ENCODE data around the gene RCC2.

Gene RCC2

DNA sequence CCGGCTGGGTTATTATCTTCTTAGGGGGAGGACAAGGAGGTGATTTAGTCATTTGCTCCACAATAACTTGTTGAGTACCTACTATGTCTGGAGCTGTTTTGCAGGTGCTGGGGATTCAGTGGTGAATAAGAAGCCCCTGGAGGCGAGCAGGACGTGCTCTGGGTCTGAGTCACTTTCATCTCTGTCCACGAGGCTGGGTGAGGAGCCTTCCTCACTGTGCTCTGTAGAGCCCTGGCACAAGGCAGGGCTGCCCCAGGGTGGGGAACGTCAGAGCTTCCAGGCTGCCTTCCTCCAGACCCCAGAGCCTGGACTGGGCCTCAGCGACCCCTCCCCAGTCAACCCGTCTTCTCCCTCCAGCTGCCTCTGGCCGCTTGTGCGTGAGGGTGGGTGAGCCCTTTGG is 70.0 kb downstream of the RCC2 start:
- DNase-seq = no peak

DNA sequence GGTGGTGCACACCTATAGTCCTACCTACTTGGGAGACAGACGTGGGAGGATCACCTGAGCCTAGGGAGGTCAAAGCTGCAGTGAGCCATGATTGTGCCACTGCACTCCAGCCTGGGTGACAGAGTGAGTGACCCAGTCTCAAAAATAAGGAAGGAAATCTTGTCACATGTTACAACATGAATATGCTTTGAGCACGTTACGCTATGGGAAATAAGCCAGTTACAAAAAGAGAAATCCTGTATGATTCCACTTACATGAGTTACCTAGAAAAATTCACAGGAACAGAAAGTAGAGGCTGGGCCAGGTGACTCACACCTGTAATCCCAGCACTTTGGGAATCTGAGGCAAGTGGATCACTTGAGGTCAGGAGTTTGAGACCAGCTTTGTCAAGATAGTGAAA is 74.2 kb downstream of the RCC2 start:
- peak; percentile 78 for DNase-seq

DNA sequence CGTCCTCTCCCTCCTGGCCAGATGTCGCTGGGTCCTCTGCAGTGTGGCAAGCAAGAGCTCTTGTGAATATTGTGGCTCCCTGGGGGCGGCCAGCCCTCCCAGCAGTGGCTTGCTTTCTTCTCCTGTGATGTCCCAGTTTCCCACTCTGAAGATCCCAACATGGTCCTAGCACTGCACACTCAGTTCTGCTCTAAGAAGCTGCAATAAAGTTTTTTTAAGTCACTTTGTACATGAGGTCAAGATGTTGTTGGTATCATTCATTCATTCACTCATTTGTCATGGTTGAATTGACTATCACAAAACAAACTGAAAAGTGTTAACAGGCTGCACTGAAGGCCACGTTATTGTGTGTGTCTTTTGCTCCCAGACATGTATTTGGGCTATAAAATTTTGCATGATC is 75.7 kb downstream of the RCC2 start:
- no peak for DNase-seq

DNA sequence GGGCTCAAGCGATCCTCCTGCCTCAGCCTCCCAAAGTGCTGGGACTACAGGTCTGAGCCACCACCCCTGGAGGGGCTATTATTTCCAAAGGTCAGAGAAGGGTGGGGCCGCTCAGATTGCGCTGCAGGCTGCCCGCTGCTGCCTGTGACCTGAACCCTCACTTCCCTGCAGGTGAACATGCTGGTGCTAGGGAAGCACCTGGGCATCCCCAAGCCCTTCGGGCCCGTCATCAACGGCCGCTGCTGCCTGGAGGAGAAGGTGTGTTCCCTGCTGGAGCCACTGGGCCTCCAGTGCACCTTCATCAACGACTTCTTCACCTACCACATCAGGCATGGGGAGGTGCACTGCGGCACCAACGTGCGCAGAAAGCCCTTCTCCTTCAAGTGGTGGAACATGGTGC is 76.1 kb downstream of the RCC2 start:
- no peak for DNase-seq

DNA sequence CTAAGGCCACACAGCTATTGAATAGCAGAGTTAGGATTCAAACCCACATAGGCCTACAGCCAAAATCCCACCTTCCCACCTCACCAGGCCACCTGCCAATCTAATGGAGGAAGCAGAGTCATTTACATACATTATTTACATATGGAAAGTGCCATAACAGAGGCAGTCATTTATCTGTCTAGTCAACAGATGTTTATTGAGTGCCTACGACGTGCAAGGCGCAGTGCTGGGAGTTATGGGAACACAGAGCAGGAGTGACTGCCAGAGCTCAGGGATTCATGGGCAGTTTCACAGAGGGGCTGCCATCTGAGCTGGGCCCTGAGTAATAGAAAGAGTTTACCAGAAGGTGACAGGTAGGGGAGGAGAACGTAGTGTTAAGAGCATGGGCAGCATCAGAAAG is 77.8 kb downstream of the RCC2 start:
- no peak for DNase-seq

DNA sequence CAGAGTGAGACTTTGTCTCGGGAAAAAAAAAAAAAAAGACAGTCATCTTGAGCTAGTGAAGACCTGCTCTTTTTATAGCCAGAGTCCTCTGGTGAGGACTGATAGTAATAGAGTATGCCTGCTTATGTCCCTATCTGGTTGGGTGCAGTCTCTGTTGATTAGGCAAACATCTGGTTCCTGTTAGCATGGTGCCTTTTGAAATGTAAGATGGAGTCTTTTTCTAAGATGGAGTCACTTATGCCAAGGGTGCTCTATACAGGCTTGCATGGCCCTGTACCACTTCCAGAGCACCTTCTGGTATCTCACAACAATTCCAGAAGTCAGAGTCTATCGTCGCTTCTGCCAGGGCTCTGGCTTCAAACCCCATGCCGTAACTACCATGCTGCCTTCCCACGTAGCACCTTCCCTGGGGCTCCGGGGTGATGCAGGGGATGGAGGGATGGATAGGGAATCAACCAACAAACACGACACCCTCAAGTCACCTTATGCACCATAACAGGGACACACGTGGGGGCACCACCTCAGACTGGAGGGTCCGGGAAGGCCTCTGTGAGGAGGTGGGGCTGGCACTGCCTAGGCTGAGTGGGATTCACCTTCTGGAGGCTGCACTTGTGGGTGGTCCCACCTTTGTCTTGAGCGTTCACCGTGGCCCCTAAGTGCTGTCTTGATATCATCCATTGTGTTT is 79.1 kb downstream of the RCC2 start:
- no peak for DNase-seq

DNA sequence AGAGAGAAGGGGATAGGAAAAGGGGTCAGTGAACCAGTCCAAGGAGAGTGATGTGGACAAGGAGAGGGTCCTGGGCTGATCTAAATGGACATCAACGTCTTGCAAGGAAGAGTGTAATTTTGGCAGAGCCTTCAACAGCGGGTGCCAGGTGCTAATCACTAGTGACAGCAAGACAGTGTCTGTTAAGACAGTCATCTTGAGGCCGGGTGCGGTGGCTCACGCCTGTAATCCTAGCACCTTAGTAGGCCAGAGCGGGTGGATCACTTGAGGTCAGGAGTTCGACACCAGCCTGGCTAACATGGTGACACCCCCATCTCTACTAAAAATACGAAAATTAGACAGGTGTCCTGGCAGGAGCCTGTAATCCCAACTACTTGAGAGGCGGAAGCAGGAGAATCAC is 79.7 kb downstream of the RCC2 start:
- DNase-seq = no peak

DNA sequence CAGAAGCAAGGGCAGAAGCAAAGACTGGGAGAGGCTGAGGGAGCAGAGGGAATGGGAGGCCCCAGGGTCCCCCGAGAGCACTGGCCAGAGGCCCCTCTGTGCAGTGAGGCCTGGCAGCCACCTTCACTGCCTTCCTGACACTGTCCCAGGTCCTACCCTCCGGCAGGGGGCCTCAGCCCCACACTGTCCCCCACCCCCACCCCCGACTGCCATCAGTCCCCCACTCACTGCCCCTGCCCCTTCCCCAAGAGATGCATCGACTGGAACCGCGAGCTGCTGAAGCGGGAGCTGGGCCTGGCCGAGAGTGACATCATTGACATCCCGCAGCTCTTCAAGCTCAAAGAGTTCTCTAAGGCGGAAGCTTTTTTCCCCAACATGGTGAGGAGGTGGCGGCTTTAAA is 80.4 kb downstream of the RCC2 start:
- DNase-seq = no peak

DNA sequence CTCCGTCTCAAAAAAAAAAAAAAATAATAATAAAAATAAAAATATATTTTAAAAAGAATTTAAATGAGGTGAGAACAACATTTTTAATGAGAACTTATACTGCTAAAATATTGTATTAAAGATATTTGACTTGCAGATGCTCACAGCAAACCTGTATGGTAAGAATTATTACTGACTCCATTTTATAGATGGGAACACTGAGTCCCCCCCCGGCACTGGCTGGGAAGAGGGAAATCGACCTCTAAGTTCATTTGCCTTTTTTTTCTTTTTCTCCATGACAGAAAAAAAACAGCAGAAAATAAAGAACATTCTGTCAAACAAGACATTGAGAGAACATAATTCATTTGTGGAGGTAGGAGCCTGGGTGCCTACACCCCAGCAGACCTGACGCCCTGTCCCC is 80.9 kb downstream of the RCC2 start:
- no peak for DNase-seq

Measured in GF-D8 (cell line).